Glutamatergic neuron (in vitro differentiated cells): ENCODE data around the gene LAMA2. TPM values are rescaled to one million over a fixed set of nuclear protein-coding genes. Genes with fewer than 3 reads are reported as not detected.

Source experiments
- DNase-seq: peaks from one replicate; pipeline ENCODE4 v3.0.0; 2022
- H3K27ac Mint-ChIP-seq: one replicate; pipeline ENCODE4 v1.8.0; 2020; ENCODE audit warnings: mild to moderate bottlenecking, mixed read lengths, inconsistent platforms; ENCODE audit not compliant: unreplicated experiment
- H3K27me3 Mint-ChIP-seq: one replicate; pipeline ENCODE4 v1.8.0; 2020; ENCODE audit warnings: mild to moderate bottlenecking, moderate library complexity, mixed read lengths, inconsistent platforms; ENCODE audit not compliant: unreplicated experiment
- H3K36me3 Mint-ChIP-seq: one replicate; pipeline ENCODE4 v1.8.0; 2020; ENCODE audit warnings: mild to moderate bottlenecking, mixed read lengths, inconsistent platforms; ENCODE audit not compliant: unreplicated experiment
- H3K4me1 Mint-ChIP-seq: one replicate; pipeline ENCODE4 v1.8.0; 2020; ENCODE audit warnings: mild to moderate bottlenecking, low read depth, mixed read lengths, inconsistent platforms; ENCODE audit not compliant: unreplicated experiment
- H3K4me3 Mint-ChIP-seq: one replicate; pipeline ENCODE4 v1.8.0; 2020; ENCODE audit warnings: mild to moderate bottlenecking, mixed read lengths, inconsistent platforms; ENCODE audit not compliant: unreplicated experiment
- H3K9me3 Mint-ChIP-seq: one replicate; pipeline ENCODE4 v1.8.0; 2020; ENCODE audit warnings: mild to moderate bottlenecking, moderate library complexity, mixed read lengths, inconsistent platforms; ENCODE audit not compliant: unreplicated experiment
- total RNA-seq: library from RNA; stranded (reverse); fragmentation: NEBNext Ultra II Directional; extraction: Animal tissue kit (Norgen Biotek cat#: 25700); gene quantifications from one replicate; pipeline ENCODE4 v1.2.1, GENCODE V29; 2021; ENCODE audit not compliant: unreplicated experiment
- TF ChIP-seq, protein P1 (sequence below): fragments of 200-600 bp; sonication (generic); IDR thresholded peaks from one replicate; pipeline ENCODE4 v1.5.0; 2021; ENCODE audit not compliant: partially characterized antibody, unreplicated experiment

LAMA2 gene
- total RNA-seq, 1 donor from 2014 or later: 2.4 TPM

DNA sequence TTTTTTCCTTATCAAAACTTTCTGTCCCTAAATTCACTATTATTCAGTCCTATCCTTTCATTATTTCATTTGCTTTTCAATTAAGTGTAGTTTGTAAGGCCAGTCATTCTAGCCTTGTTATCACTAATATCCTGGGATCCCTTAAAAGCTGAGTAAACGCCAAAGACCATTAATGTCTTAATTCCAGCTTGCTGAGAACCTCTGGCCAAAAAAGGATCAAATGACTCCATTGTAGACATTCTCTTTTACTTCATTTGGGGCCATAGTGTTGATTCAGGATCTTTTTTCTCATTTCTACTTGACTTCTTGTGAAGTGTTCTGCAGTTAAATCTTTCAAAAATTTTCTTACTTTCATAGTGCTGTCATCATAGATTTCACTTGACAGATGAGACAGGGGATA lies 379.7 kb downstream of the LAMA2 start:
- DNase-seq: no peak
- no peak overlapping the region for H3K27ac Mint-ChIP-seq
- H3K4me1 Mint-ChIP-seq: peaks cover 40% of the 10 kb centered on the region
- TF ChIP-seq, protein P1, sequence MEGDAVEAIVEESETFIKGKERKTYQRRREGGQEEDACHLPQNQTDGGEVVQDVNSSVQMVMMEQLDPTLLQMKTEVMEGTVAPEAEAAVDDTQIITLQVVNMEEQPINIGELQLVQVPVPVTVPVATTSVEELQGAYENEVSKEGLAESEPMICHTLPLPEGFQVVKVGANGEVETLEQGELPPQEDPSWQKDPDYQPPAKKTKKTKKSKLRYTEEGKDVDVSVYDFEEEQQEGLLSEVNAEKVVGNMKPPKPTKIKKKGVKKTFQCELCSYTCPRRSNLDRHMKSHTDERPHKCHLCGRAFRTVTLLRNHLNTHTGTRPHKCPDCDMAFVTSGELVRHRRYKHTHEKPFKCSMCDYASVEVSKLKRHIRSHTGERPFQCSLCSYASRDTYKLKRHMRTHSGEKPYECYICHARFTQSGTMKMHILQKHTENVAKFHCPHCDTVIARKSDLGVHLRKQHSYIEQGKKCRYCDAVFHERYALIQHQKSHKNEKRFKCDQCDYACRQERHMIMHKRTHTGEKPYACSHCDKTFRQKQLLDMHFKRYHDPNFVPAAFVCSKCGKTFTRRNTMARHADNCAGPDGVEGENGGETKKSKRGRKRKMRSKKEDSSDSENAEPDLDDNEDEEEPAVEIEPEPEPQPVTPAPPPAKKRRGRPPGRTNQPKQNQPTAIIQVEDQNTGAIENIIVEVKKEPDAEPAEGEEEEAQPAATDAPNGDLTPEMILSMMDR: no peak
- peaks cover 7% of the 10 kb centered on the region for H3K9me3 Mint-ChIP-seq
- no peak overlapping the region for H3K4me3 Mint-ChIP-seq
- H3K36me3 Mint-ChIP-seq: no peaks in the 10 kb centered on the region
- peaks cover 6% of the 10 kb centered on the region for H3K27me3 Mint-ChIP-seq

DNA sequence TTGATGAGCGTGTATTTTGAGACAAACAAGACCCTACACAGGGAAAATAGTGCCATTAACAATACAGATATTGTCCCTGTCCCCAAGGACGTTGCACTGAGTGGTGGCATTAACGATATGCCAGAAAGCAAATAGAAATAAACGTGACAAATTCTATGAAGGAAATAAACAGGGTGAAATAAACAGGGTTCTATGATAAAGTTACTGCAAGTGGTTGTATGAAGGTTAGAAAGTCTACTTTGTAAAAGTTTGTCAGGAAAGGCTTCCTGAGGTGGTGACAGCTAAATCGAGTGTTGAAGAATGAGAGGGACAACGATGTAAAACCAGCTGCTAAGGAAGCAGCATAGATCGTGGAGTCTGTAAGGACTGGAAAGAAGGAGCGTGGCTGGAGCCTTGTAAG lies 380.2 kb downstream of the LAMA2 start:
- H3K4me1 Mint-ChIP-seq: peaks cover 41% of the 10 kb centered on the region
- no peak for DNase-seq
- no peak overlapping the region for H3K27ac Mint-ChIP-seq
- H3K9me3 Mint-ChIP-seq: peaks cover 7% of the 10 kb centered on the region
- no peak overlapping the region for H3K4me3 Mint-ChIP-seq
- no peaks in the 10 kb centered on the region for H3K36me3 Mint-ChIP-seq
- TF ChIP-seq, protein P1: no peak
- H3K27me3 Mint-ChIP-seq: peaks cover 6% of the 10 kb centered on the region

DNA sequence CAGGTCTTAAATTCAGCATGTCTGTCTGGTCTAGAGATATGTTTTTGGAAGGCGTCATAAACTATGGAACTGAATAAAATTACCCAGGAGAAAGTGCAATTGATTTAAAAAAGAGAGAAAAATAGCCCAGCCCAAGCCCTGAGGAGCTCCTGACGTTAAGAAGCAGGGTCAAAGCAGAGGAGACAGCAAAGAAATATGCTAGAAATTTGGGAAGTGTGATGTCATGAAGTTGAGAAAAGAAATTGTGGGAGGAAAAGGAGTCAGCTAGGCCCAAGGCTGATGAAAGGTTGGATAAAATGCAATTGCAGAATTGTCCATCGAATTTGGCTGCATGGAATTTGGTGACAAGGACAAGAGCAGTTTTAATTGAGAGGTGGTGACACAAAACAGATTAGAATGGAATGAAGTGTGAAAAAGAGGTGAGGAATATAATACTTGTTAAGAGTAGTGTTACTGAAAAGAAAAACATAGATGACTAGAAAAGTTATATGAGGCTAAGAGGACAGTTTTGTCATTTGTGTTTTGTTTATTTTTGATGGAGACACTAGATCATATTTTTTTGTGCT lies 381.6 kb downstream of the LAMA2 start:
- TF ChIP-seq, protein P1: no peak
- Mint-ChIP-seq H3K4me3 (no peak overlapping the region), H3K27me3 (peaks cover 6% of the 10 kb centered on the region), H3K4me1 (peaks cover 46% of the 10 kb centered on the region), H3K36me3 (no peaks in the 10 kb centered on the region), H3K9me3 (peaks cover 7% of the 10 kb centered on the region), H3K27ac (no peak overlapping the region)
- DNase-seq: no peak

DNA sequence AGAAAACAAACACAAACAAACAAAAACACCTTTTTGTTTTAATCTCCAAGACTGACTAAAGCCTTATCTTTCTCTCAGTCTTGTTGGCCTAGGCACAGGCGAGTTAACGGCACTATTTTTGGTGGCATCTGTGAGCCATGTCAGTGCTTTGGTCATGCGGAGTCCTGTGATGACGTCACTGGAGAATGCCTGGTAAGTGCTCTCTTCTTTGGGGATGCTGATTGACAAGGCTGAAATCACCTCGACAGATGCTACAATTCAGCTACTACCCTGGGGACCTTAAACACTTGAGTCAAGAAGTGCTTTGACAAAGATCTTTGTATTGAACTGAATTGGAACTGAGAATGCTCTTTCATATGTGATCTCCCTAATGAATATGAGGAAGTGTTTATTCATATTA lies 384.1 kb downstream of the LAMA2 start:
- TF ChIP-seq, protein P1: no peak
- Mint-ChIP-seq H3K9me3 (peaks cover 15% of the 10 kb centered on the region), H3K4me3 (peak overlapping the region; percentile 51), H3K27me3 (peaks cover 12% of the 10 kb centered on the region), H3K27ac (peak overlapping the region; percentile 99), H3K36me3 (no peaks in the 10 kb centered on the region), H3K4me1 (peaks cover 50% of the 10 kb centered on the region)
- DNase-seq: peak; percentile 62

DNA sequence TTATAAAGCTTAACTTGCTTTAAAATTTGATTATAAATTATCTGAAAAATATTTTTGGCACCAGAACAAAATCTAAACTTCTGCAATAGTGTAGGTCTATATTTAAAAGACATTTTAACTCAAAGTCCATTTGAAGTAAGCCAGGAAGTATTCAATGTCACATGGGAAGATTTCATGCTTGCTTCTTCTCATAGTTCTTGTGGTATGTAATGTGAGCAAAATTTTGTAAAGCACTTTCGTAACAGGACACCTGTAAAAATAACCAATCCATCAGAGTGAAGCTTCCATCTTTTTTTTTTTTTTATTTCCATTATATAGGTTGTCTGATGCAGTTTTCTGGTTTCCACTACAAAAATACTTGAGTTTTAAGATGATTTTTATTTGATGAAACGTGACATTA lies 386.1 kb downstream of the LAMA2 start:
- H3K9me3 Mint-ChIP-seq: peaks cover 15% of the 10 kb centered on the region
- no peaks in the 10 kb centered on the region for H3K36me3 Mint-ChIP-seq
- no peak for DNase-seq
- peaks cover 53% of the 10 kb centered on the region for H3K4me1 Mint-ChIP-seq
- peaks cover 12% of the 10 kb centered on the region for H3K27me3 Mint-ChIP-seq
- peak overlapping the region; percentile 49 for H3K4me3 Mint-ChIP-seq
- TF ChIP-seq, protein P1: no peak
- peak overlapping the region; percentile 75 for H3K27ac Mint-ChIP-seq
